K562 (cell line): ENCODE data around the gene SARS1. TPM values are rescaled to one million over a fixed set of nuclear protein-coding genes. Genes with fewer than 3 reads are reported as not detected.

Source experiments
- ATAC-seq: fragments of 200-7000 bp; cut with Tn5 transposase; 3 replicates; pipeline ENCODE4 v1.9.1; 2020; ENCODE audit warnings: moderate library complexity
- BruUV-seq: library from RNA; stranded (reverse); fragments of 400-500 nt; replicated peaks from 2 replicates; lab custom pipeline; 2021; lab: Mats Ljungman, UMichigan
- CTCF ChIA-PET: fragments of 300-600 bp; formaldehyde crosslinking; extraction: SDS; loops from one replicate; lab custom pipeline; 2021; ENCODE audit warnings: low intra/inter-chr PET ratio; lab: Yijun Ruan, JAX
- POLR2A ChIA-PET: fragments of 300-600, 350-650 bp; sonication (Branson Sonifier 250); formaldehyde crosslinking; extraction: SDS; loops from one replicate; lab custom pipeline; 2021; ENCODE audit warnings: antibody characterized with exemption, inconsistent platforms; lab: Yijun Ruan, JAX
- DNase-seq, 4 experiments: peaks; one replicate each; pipeline versions ENCODE4 v3.0.0 to v3.0.0-alpha.2; 2011 to 2018; ENCODE audit warnings: low spot score in 3 of 4, mixed read lengths in 3 of 4; ENCODE audit errors: extremely low read depth in 1 of 4
- FAIRE-seq: peaks from 2 replicates; lab custom pipeline; 2011; peaks lifted over from hg19 to GRCh38; lab: Jason Lieb, UNC
- H2AFZ ChIP-seq: 2 replicates; pipeline ENCODE4 v1.6.0; 2011; ENCODE audit warnings: low read depth, low read length, control low read depth, inconsistent platforms
- H3K27ac ChIP-seq: fragments of 200-600 bp; 3 replicates; pipeline ENCODE4 v1.8.0; 2011; ENCODE audit warnings: low read depth, mild to moderate bottlenecking, control low read depth, inconsistent platforms, low read length, moderate library complexity, mixed read lengths; ENCODE audit errors: extremely low read depth
- H3K27me3 ChIP-seq, 2 experiments: fragments of 300-600 bp in 1 of 2; 2 replicates in 1 of 2; 3 replicates in 1 of 2; pipeline versions ENCODE4 v1.6.0 to v1.8.0; 2011; ENCODE audit warnings: inconsistent platforms in 2 of 2, low read length in 2 of 2, mild to moderate bottlenecking in 1 of 2, mixed read lengths in 1 of 2, moderate library complexity in 1 of 2; ENCODE audit not compliant: control insufficient read depth in 2 of 2, insufficient read depth in 2 of 2
- H3K36me3 ChIP-seq: fragments of 300-600 bp; 3 replicates; pipeline ENCODE4 v1.8.0; 2011; ENCODE audit warnings: mild to moderate bottlenecking, low read length, inconsistent platforms; ENCODE audit not compliant: control insufficient read depth, insufficient read depth
- H3K4me1 ChIP-seq, 2 experiments: fragments of 200-600 bp in 1 of 2; replicated peaks in 1 of 2; 2 replicates in 1 of 2; 3 replicates in 1 of 2; pipeline versions ENCODE4 v1.5.1 to v1.8.0; 2011; ENCODE audit warnings: inconsistent platforms in 2 of 2, low read length in 2 of 2, mild to moderate bottlenecking in 1 of 2, mixed read lengths in 1 of 2, moderate library complexity in 1 of 2; ENCODE audit not compliant: control insufficient read depth in 2 of 2, insufficient read depth in 2 of 2
- H3K4me2 ChIP-seq: 2 replicates; pipeline ENCODE4 v1.6.1; 2011; ENCODE audit warnings: low read length, control low read depth, inconsistent platforms, mixed read lengths; ENCODE audit not compliant: insufficient read depth
- H3K4me3 ChIP-seq: fragments of 200-600 bp; sonication (generic), shearing (Covaris generic); 2 replicates; pipeline ENCODE4 v1.5.1; 2016; ENCODE audit warnings: control low read depth, inconsistent platforms
- H3K79me2 ChIP-seq: fragments of 200-600 bp; 3 replicates; pipeline ENCODE4 v1.8.0; 2011; ENCODE audit warnings: low read length, inconsistent platforms; ENCODE audit not compliant: control insufficient read depth, insufficient read depth
- H3K9ac ChIP-seq, 2 experiments: 2 replicates each; pipeline versions ENCODE4 v1.6.0 to v1.6.1; 2011; ENCODE audit warnings: low read depth in 2 of 2, low read length in 2 of 2, control low read depth in 1 of 2, inconsistent platforms in 1 of 2, mild to moderate bottlenecking in 1 of 2, mixed read lengths in 1 of 2; ENCODE audit not compliant: insufficient read depth in 1 of 2
- H3K9me1 ChIP-seq: one replicate; pipeline ENCODE4 v1.6.0; 2011; ENCODE audit warnings: inconsistent platforms, mild to moderate bottlenecking, low read length, moderate library complexity; ENCODE audit not compliant: control insufficient read depth, insufficient read depth
- H3K9me3 ChIP-seq: replicated peaks from 2 replicates; pipeline ENCODE4 v1.5.1; 2011; ENCODE audit warnings: low read depth, low read length, inconsistent platforms; ENCODE audit not compliant: control insufficient read depth, insufficient read depth
- H4K20me1 ChIP-seq: replicated peaks from 2 replicates; pipeline ENCODE4 v1.6.1; 2011; ENCODE audit warnings: low read length, inconsistent platforms, mixed read lengths; ENCODE audit not compliant: control insufficient read depth, insufficient read depth
- HDAC2 ChIP-seq: fragments of 450-650 bp; IDR thresholded peaks from 2 replicates; pipeline ENCODE4 v1.6.1; 2016; ENCODE audit warnings: mild to moderate bottlenecking
- NFIC ChIP-seq: fragments of 450-650 bp; IDR thresholded peaks from 2 replicates; pipeline ENCODE4 v1.6.1; 2017; ENCODE audit warnings: mild to moderate bottlenecking, inconsistent platforms
- WGBS: fragments of 100-300 bp; shearing (Covaris generic); methylation state at CpG from one replicate; pipeline ENCODE4 v1.1.6; 2016; ENCODE audit warnings: low coverage, mixed read lengths; ENCODE audit not compliant: insufficient coverage; ENCODE audit errors: missing lambda C conversion rate; 5-methylcytosine and 5-hydroxymethylcytosine counted together
- in situ Hi-C: fragments of 300-500 bp; cut with MboI; formaldehyde crosslinking; loops from 4 replicates; pipeline ENCODE4 v1.15.0; 2018; ENCODE audit warnings: inconsistent platforms, mixed read lengths
- intact Hi-C: fragments of 100-400 bp; cut with micrococcal nuclease; formaldehyde crosslinking; loops from 2 replicates; pipeline ENCODE4 v1.14.2; 2022
- polyA plus RNA-seq, 8 experiments: library from polyadenylated mRNA; depleted of rRNA in 4 of 8; stranded (reverse) in 5 of 8; unstranded in 3 of 8; fragments of >200 nt; fragmentation: Nextera tagmentation in 2 of 8; fragmentation: Illumina TruSeq in 1 of 8; extraction: Ambion mirVana in 2 of 8; extraction: Trizol in 1 of 8; gene quantifications; 2 replicates each; pipeline versions ENCODE4 v1.2.1 to v1.2.3, GENCODE V29; 2011 to 2014; ENCODE audit warnings: inconsistent platforms in 1 of 8, missing spikeins in 1 of 8
- total RNA-seq, 7 experiments: library from RNA; depleted of rRNA in 6 of 7; stranded (reverse); fragments of >200 nt in 6 of 7; fragmentation: Illumina TruSeq in 2 of 7; extraction: Trizol in 2 of 7; gene quantifications; 2 replicates each; pipeline versions ENCODE4 v1.2.1 to v1.2.3, GENCODE V29; 2011 to 2021; ENCODE audit warnings: low replicate concordance in 1 of 7
- TF ChIP-seq, protein P1 (sequence below): IDR thresholded peaks from 3 replicates; pipeline ENCODE4 v1.6.1; 2011; ENCODE audit warnings: borderline replicate concordance, mild to moderate bottlenecking; ENCODE audit not compliant: insufficient read length, insufficient read depth

SARS1 gene
- total and polyA plus RNA-seq, 9 of the 15 experiments (the other 6 are each of a cell fraction or from before 2014, with no cell fraction given), result 221 to 623 (median 254) TPM

DNA sequence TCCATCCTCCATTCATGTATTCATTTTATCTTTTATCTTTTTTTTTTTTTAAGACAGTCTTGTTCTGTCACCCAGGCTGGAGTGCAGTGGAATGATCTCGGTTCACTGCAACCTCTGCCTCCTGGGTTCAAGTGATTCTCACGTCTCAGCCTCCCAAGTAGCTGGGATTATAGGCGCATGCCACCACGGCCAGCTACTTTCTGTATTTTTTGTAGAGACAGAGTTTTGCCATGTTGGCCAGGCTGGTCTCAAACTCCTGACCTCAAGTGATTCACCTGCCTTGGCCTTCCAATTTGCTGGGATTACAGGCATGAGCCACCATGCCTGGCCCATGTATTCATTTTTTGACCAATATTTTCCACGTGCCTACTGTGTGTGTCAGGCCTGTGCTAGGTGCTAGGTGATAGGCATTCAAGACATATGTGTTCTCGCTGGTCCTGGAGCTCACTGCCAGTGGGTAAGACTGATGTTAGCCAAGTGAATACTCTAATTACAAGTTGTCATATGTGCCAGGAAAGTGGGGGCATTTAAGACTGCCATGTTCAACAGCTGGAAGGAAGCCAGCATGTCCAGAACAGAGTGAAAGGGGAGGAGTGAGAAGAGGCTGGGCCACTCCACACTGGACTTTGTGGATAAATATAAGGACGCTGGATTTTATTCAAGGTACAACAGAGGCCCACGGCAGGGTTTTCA, 30.3 kb downstream of the SARS1 start:
- in situ Hi-C loops, result no loop called here

More for the DNA sequence above, 30.3 kb downstream of the SARS1 start:
- 45% methylated on average over 8 of the region's 8 CpGs for WGBS
- no peak for ATAC-seq
- TF ChIP-seq NFIC (peak; percentile 29; the same call in 1 of the 2 replicates), HDAC2 (no peak)
- TF ChIP-seq, protein P1, sequence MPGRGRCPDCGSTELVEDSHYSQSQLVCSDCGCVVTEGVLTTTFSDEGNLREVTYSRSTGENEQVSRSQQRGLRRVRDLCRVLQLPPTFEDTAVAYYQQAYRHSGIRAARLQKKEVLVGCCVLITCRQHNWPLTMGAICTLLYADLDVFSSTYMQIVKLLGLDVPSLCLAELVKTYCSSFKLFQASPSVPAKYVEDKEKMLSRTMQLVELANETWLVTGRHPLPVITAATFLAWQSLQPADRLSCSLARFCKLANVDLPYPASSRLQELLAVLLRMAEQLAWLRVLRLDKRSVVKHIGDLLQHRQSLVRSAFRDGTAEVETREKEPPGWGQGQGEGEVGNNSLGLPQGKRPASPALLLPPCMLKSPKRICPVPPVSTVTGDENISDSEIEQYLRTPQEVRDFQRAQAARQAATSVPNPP, result no peak
- Histone ChIP-seq H3K4me3 (no peak overlapping the region), H3K27me3 (no peaks in the 10 kb centered on the region), H3K36me3 (peaks cover 4% of the 10 kb centered on the region; the same call in 1 of the 3 replicates), H3K4me2 (no peak overlapping the region), H3K4me1 (peaks cover 18 to 42% of the 10 kb centered on the region in 2 experiments; a peak in 4 of 5 replicates), H3K27ac (no peak overlapping the region), H3K9me1 (no peaks in the 10 kb centered on the region), H3K79me2 (no peaks in the 10 kb centered on the region), H3K9me3 (no peaks in the 10 kb centered on the region), H3K9ac (no peak overlapping the region), H2AFZ (no peak overlapping the region), H4K20me1 (peaks cover 8% of the 10 kb centered on the region)
- ChIA-PET POLR2A (interaction anchor here (0.6 to 1.5 kb wide), 8 partner anchors 10 to 155 kb away, joined by 3 to 10 read pairs (median 4); partner anchors contain the start of gene SORT1), CTCF (no interaction called here)
- BruUV-seq, result no TSS peak
- intact Hi-C loops, result no loop called here
- FAIRE-seq, result no peak
- DNase-seq, result no peak
